ENCODE data around the gene EHMT2. TPM values are rescaled to one million over a fixed set of nuclear protein-coding genes. Genes with fewer than 3 reads are reported as not detected.

The EHMT2 gene
- total and polyA plus RNA-seq, 5 donors, result 13.5 to 24.0 (median 19.9) TPM

- ATAC-seq (no peak), DNase-seq (peak in 2 of 3 donors; percentile 19 to 40)
- H3K4me1 ChIP-seq (ENCODE audit: control insufficient read depth, insufficient read depth, low read length), result no peaks in the 10 kb centered on the region
- WGBS, result 46% methylated on average over 18 of the region's 18 CpGs
- H3K27me3 ChIP-seq (ENCODE audit: control insufficient read depth, insufficient read depth), result no peaks in the 10 kb centered on the region
- no peak within 1 kb of the TSS for H3K4me3 ChIP-seq (ENCODE audit: low read length)
- no peak within 1 kb of the TSS for H3K27ac ChIP-seq (ENCODE audit: low read length)
- H3K9me3 ChIP-seq (ENCODE audit: control insufficient read depth, low read length), result no peaks in the 10 kb centered on the region
- intact Hi-C loops (cut with DNase I), result no loop called here
These were observed 18.8 kb downstream of the EHMT2 start, which contains the start of gene SLC44A4 for GRCh38 chr6:31878726-31879125. Gene SLC44A4, minus strand, starts transcription at chr6:31878997. Its CDS starts 17 bp downstream, at chr6:31878980.

- ATAC-seq (no peak), DNase-seq (peak in 1 of 3 donors; percentile 12)
- Histone ChIP-seq H3K27me3 (ENCODE audit: control insufficient read depth, insufficient read depth) (no peaks in the 10 kb centered on the region), H3K27ac (ENCODE audit: low read length) (no peak overlapping the region), H3K9me3 (ENCODE audit: control insufficient read depth, low read length) (no peaks in the 10 kb centered on the region), H3K4me1 (ENCODE audit: control insufficient read depth, insufficient read depth, low read length) (no peaks in the 10 kb centered on the region), H3K4me3 (ENCODE audit: low read length) (no peak overlapping the region)
- WGBS, result 67% methylated on average over 3 of the region's 3 CpGs
- intact Hi-C loops (cut with DNase I), result no loop called here
These were observed 19.3 kb downstream of the EHMT2 start for GRCh38 chr6:31878222-31878621.

GRCh38 chr6:31877651-31878161 is 19.8 kb downstream of the EHMT2 start:
- Histone ChIP-seq H3K4me3 (ENCODE audit: low read length) (no peak overlapping the region), H3K4me1 (ENCODE audit: control insufficient read depth, insufficient read depth, low read length) (no peaks in the 10 kb centered on the region), H3K27me3 (ENCODE audit: control insufficient read depth, insufficient read depth) (no peaks in the 10 kb centered on the region), H3K27ac (ENCODE audit: low read length) (no peak overlapping the region), H3K9me3 (ENCODE audit: control insufficient read depth, low read length) (no peaks in the 10 kb centered on the region)
- DNase-seq, result peak in 2 of 3 donors; percentile 16 to 42
- peak; percentile 17 to 30 for ATAC-seq
- intact Hi-C loops (cut with DNase I), result no loop called here
- WGBS, result 71% methylated on average over 10 of the region's 10 CpGs

GRCh38 chr6:31877125-31877650 is 20.3 kb downstream of the EHMT2 start:
- intact Hi-C loops (cut with DNase I), result no loop called here
- Histone ChIP-seq H3K4me1 (ENCODE audit: control insufficient read depth, insufficient read depth, low read length) (no peaks in the 10 kb centered on the region), H3K27me3 (ENCODE audit: control insufficient read depth, insufficient read depth) (no peaks in the 10 kb centered on the region), H3K27ac (ENCODE audit: low read length) (no peak overlapping the region), H3K9me3 (ENCODE audit: control insufficient read depth, low read length) (no peaks in the 10 kb centered on the region), H3K4me3 (ENCODE audit: low read length) (no peak overlapping the region)
- 58% methylated on average over 3 of the region's 3 CpGs for WGBS
- peak in 2 of 3 donors; percentile 30 to 34 for DNase-seq
- ATAC-seq, result peak in 1 of 2 donors; percentile 30

- no peak for ATAC-seq
- Histone ChIP-seq H3K27me3 (ENCODE audit: control insufficient read depth, insufficient read depth) (no peaks in the 10 kb centered on the region), H3K4me3 (ENCODE audit: low read length) (no peak overlapping the region), H3K4me1 (ENCODE audit: control insufficient read depth, insufficient read depth, low read length) (no peaks in the 10 kb centered on the region), H3K27ac (ENCODE audit: low read length) (no peak overlapping the region), H3K9me3 (ENCODE audit: control insufficient read depth, low read length) (no peaks in the 10 kb centered on the region)
- WGBS, result 83% methylated on average over 7 of the region's 7 CpGs
- intact Hi-C loops (cut with DNase I), result no loop called here
- DNase-seq, result peak in 1 of 3 donors; percentile 1
These were observed 21.1 kb downstream of the EHMT2 start for GRCh38 chr6:31876357-31876756.

- no peaks in the 10 kb centered on the region for H3K4me1 ChIP-seq (ENCODE audit: control insufficient read depth, insufficient read depth, low read length)
- no peak overlapping the region for H3K4me3 ChIP-seq (ENCODE audit: low read length)
- H3K27me3 ChIP-seq (ENCODE audit: control insufficient read depth, insufficient read depth), result no peaks in the 10 kb centered on the region
- H3K27ac ChIP-seq (ENCODE audit: low read length), result no peak overlapping the region
- no peak for ATAC-seq
- WGBS, result 55% methylated on average over 5 of the region's 5 CpGs
- intact Hi-C loops (cut with DNase I), result no loop called here
- no peaks in the 10 kb centered on the region for H3K9me3 ChIP-seq (ENCODE audit: control insufficient read depth, low read length)
- peak in 1 of 3 donors; percentile 20 for DNase-seq
These were observed 21.6 kb downstream of the EHMT2 start for GRCh38 chr6:31875877-31876276.

GRCh38 chr6:31874836-31875572 is 22.5 kb downstream of the EHMT2 start:
- 63% methylated on average over 5 of the region's 5 CpGs for WGBS
- Histone ChIP-seq H3K4me3 (ENCODE audit: low read length) (no peak overlapping the region), H3K4me1 (ENCODE audit: control insufficient read depth, insufficient read depth, low read length) (no peaks in the 10 kb centered on the region), H3K9me3 (ENCODE audit: control insufficient read depth, low read length) (no peaks in the 10 kb centered on the region), H3K27me3 (ENCODE audit: control insufficient read depth, insufficient read depth) (no peaks in the 10 kb centered on the region), H3K27ac (ENCODE audit: low read length) (no peak overlapping the region)
- no peak for ATAC-seq
- peak in 1 of 3 donors; percentile 8 for DNase-seq
- intact Hi-C loops (cut with DNase I), result no loop called here

- ATAC-seq (no peak), DNase-seq (peak in 1 of 3 donors; percentile 10)
- intact Hi-C loops (cut with DNase I), result no loop called here
- Histone ChIP-seq H3K4me3 (ENCODE audit: low read length) (no peak overlapping the region), H3K27ac (ENCODE audit: low read length) (no peak overlapping the region), H3K27me3 (ENCODE audit: control insufficient read depth, insufficient read depth) (no peaks in the 10 kb centered on the region), H3K9me3 (ENCODE audit: control insufficient read depth, low read length) (no peaks in the 10 kb centered on the region), H3K4me1 (ENCODE audit: control insufficient read depth, insufficient read depth, low read length) (no peaks in the 10 kb centered on the region)
- WGBS, result 43% methylated on average over 4 of the region's 4 CpGs
These were observed 23.3 kb downstream of the EHMT2 start for GRCh38 chr6:31874084-31874670.

- DNase-seq (peak in 1 of 3 donors; percentile 34), ATAC-seq (no peak)
- Histone ChIP-seq H3K4me3 (ENCODE audit: low read length) (no peak overlapping the region), H3K9me3 (ENCODE audit: control insufficient read depth, low read length) (no peaks in the 10 kb centered on the region), H3K4me1 (ENCODE audit: control insufficient read depth, insufficient read depth, low read length) (no peaks in the 10 kb centered on the region), H3K27ac (ENCODE audit: low read length) (no peak overlapping the region), H3K27me3 (ENCODE audit: control insufficient read depth, insufficient read depth) (no peaks in the 10 kb centered on the region)
- 50% methylated on average over 9 of the region's 9 CpGs for WGBS
- intact Hi-C loops (cut with DNase I), result no loop called here
These were observed 26.3 kb downstream of the EHMT2 start for GRCh38 chr6:31871046-31871659.

GRCh38 chr6:31870385-31870921 is 27.0 kb downstream of the EHMT2 start:
- ATAC-seq, result peak in 1 of 2 donors; percentile 24
- peak in 2 of 3 donors; percentile 37 to 44 for DNase-seq
- WGBS, result 77% methylated on average over 16 of the region's 16 CpGs

More at GRCh38 chr6:31870385-31870921, 27.0 kb downstream of the EHMT2 start:
- Histone ChIP-seq H3K27ac (ENCODE audit: low read length) (no peak overlapping the region), H3K4me3 (ENCODE audit: low read length) (no peak overlapping the region), H3K27me3 (ENCODE audit: control insufficient read depth, insufficient read depth) (no peaks in the 10 kb centered on the region), H3K9me3 (ENCODE audit: control insufficient read depth, low read length) (no peaks in the 10 kb centered on the region), H3K4me1 (ENCODE audit: control insufficient read depth, insufficient read depth, low read length) (no peaks in the 10 kb centered on the region)
- intact Hi-C loops (cut with DNase I), result no loop called here
